ENCODE results near the gene CELSR3. TPM values are rescaled to one million over a fixed set of nuclear protein-coding genes. Genes with fewer than 3 reads are reported as not detected.

The CELSR3 gene
- 0.55 and 0.73 TPM in 2 replicates for polyA plus RNA-seq (2011; rRNA removed)
- polyA minus RNA-seq (2011; rRNA and poly(A)+ RNA removed): 1.8 and 2.3 TPM in 2 replicates

- H3K27ac ChIP-seq (ENCODE audit: low read depth, low read length): peak within 1 kb of the TSS; percentile 98
- ChIA-PET CTCF (interaction anchor here (0.6 to 3.6 kb wide), 6 partner anchors 21 to 227 kb away, joined by 3 to 13 read pairs (median 6); partner anchors contain the start of gene SLC26A6), POLR2A (interaction anchor here (0.5 to 2.4 kb wide), 14 partner anchors 9 to 508 kb away, joined by 3 to 12 read pairs (median 4); partner anchors contain the start of genes IP6K2, KLHDC8B, NCKIPSD and SLC26A6)
- H3K27me3 ChIP-seq (ENCODE audit: control insufficient read depth, insufficient read depth, low read length): peaks cover 10% of the 10 kb centered on the region
- no peak for TF ChIP-seq CTCF (IDR thresholded peaks at IDR 0.05; ENCODE audit: low read depth, low read length)
- peak within 1 kb of the TSS; percentile 66 for H3K4me3 ChIP-seq (ENCODE audit: low read depth, low read length)
- peak; percentile 85 for DNase-seq (ENCODE audit: low read depth, low spot score)
- H3K9me3 ChIP-seq (ENCODE audit: control insufficient read depth, insufficient read depth, low read length): peaks cover 11% of the 10 kb centered on the region; the same call in 1 of the 2 replicates
Observed at GRCh38 chr3:48662753-48663488, at the start of gene CELSR3. Gene CELSR3 (minus strand): TSS chr3:48662886. CDS start chr3:48662634, 252 bp downstream.

- CTCF ChIA-PET: interaction anchor here (1.6 kb wide), 1 partner anchor 28 kb away, joined by 5 read pairs; no protein-coding TSS in a partner anchor
- no peak overlapping the region for H3K27ac ChIP-seq (ENCODE audit: low read depth, low read length)
- TF ChIP-seq CTCF (IDR thresholded peaks at IDR 0.05; ENCODE audit: low read depth, low read length): no peak
- H3K9me3 ChIP-seq (ENCODE audit: control insufficient read depth, insufficient read depth, low read length): no peaks in the 10 kb centered on the region
- no peak overlapping the region for H3K4me3 ChIP-seq (ENCODE audit: low read depth, low read length)
- DNase-seq (ENCODE audit: low read depth, low spot score): no peak
- no peaks in the 10 kb centered on the region for H3K27me3 ChIP-seq (ENCODE audit: control insufficient read depth, insufficient read depth, low read length)
- POLR2A ChIA-PET: no interaction called here
Observed at GRCh38 chr3:48711727-48712126, 49.0 kb upstream of the CELSR3 start.

GRCh38 chr3:48709051-48709461 lies 46.4 kb upstream of the CELSR3 start:
- TF ChIP-seq CTCF (IDR thresholded peaks at IDR 0.05; ENCODE audit: low read depth, low read length): no peak
- no peak overlapping the region for H3K4me3 ChIP-seq (ENCODE audit: low read depth, low read length)
- no peaks in the 10 kb centered on the region for H3K9me3 ChIP-seq (ENCODE audit: control insufficient read depth, insufficient read depth, low read length)
- DNase-seq (ENCODE audit: low read depth, low spot score): no peak
- H3K27me3 ChIP-seq (ENCODE audit: control insufficient read depth, insufficient read depth, low read length): no peaks in the 10 kb centered on the region
- H3K27ac ChIP-seq (ENCODE audit: low read depth, low read length): peak overlapping the region; percentile 65
- ChIA-PET POLR2A (interaction anchor here (0.6 to 1.9 kb wide), 3 partner anchors 8 to 269 kb away, joined by 3 to 8 read pairs (median 3); partner anchors contain the start of genes CCDC51, IP6K2, NCKIPSD and TMA7), CTCF (interaction anchor here (0.6 kb wide), 1 partner anchor 357 kb away, joined by 3 read pairs; no protein-coding TSS in a partner anchor)

- TF ChIP-seq CTCF (IDR thresholded peaks at IDR 0.05; ENCODE audit: low read depth, low read length): no peak
- no peaks in the 10 kb centered on the region for H3K27me3 ChIP-seq (ENCODE audit: control insufficient read depth, insufficient read depth, low read length)
- H3K9me3 ChIP-seq (ENCODE audit: control insufficient read depth, insufficient read depth, low read length): no peaks in the 10 kb centered on the region
- CTCF ChIA-PET: interaction anchor here (0.6 to 1.0 kb wide), 2 partner anchors 31 to 358 kb away, joined by 3 to 4 read pairs; no protein-coding TSS in a partner anchor
- POLR2A ChIA-PET: interaction anchor here (0.6 to 1.9 kb wide), 3 partner anchors 9 to 269 kb away, joined by 3 to 8 read pairs (median 3); partner anchors contain the start of genes CCDC51, IP6K2, NCKIPSD and TMA7
- DNase-seq (ENCODE audit: low read depth, low spot score): no peak
- peak overlapping the region; percentile 65 for H3K27ac ChIP-seq (ENCODE audit: low read depth, low read length)
- no peak overlapping the region for H3K4me3 ChIP-seq (ENCODE audit: low read depth, low read length)
Observed at GRCh38 chr3:48708481-48708889, 45.8 kb upstream of the CELSR3 start.
